NOMO-1 treated with dmso at 0.1 percent for 144 hours (cell line): Measurements from ENCODE around the gene PGAP1.

Experiments
- DNase-seq: peaks from one replicate; lab custom pipeline; 2025; ENCODE audit not compliant: unreplicated experiment; lab: John Stamatoyannopoulos, UW

The PGAP1 gene

DNA sequence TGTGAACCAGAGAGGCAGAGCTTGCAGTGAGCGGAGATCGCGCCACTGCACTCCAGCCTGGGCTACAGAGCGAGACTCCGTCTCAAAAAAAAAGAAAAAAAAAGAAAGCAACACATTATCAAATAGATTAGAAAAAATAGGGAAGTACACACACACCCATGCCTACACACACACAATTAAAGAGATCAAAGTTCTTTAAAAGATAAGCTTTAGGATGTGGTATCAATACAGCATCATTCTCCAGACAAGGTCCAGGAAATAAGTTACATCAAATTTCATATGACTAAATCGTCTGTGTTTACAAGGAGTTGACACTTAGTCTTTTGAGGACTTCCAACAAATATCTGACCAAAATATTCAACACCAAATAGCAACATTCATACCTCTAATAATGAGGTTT is 25.7 kb downstream of the PGAP1 start:
- no peak for DNase-seq

- no peak for DNase-seq
These were observed 26.5 kb downstream of the PGAP1 start for GRCh38 chr2:196899976-196900375.

DNA sequence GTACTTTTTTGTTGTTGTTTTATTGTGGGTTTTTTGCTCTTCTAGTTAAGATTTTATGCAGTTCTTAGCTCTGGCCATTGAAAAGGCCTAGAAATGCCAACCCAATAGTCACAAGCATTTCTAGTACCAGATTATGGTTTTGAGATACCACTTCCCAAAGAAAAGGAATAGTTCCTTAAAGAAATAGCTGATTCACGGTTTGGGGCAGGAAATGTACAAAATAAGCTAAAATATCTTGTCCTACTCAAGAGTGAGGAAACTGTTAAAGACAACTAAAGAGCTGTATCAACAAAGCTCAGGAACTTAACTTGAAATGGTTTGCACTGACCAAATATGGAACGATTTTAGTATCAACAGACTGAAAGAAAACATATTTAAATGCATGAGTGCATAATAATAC is 35.4 kb downstream of the PGAP1 start:
- DNase-seq, result no peak

- no peak for DNase-seq
These were observed 39.1 kb downstream of the PGAP1 start for GRCh38 chr2:196887431-196887830.

- DNase-seq, result no peak
These were observed 42.1 kb downstream of the PGAP1 start for GRCh38 chr2:196884368-196884767.

- DNase-seq, result no peak
These were observed 50.1 kb downstream of the PGAP1 start for GRCh38 chr2:196876364-196876763.

GRCh38 chr2:196875414-196875813 is 51.1 kb downstream of the PGAP1 start:
- DNase-seq, result no peak

DNA sequence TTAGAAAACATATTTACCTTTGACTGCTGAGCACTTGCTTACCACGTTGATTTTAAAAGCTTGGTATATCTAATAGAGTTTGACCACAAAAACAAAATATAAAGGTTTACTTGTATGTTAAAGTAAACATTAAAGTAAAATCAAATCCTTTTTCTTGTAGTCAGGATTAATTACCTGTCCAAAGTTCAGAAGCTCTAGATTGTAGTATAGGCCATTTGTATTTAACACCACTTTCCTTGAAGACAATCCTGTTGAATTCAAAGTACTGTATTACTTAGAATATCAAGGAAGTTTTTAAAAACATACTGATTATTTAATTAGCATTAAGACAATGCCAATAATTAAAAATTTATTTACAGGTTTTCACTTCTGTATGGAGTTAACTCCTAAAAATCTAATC is 53.0 kb downstream of the PGAP1 start:
- DNase-seq, result no peak

DNA sequence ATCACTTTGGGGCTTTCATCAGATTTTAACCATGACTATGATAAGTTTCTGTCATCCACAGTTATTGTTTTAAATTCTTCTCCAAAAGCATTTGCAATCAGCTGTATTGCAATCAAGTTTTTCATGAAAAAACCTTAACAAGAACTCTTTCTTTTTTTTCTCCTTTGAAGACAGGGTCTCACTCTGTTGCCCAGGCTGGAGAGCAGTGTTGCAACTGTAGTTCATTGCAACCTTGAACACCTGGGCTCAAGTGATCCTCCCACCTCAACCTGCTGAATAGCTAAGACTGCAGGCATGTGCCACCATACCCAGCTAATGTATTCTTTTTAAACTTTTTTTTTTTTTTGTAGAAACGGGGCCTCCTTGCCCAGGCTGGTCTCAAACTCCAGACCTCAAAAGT is 71.9 kb downstream of the PGAP1 start:
- no peak for DNase-seq

GRCh38 chr2:196853301-196854087 is 73.0 kb downstream of the PGAP1 start:
- DNase-seq, result no peak

DNA sequence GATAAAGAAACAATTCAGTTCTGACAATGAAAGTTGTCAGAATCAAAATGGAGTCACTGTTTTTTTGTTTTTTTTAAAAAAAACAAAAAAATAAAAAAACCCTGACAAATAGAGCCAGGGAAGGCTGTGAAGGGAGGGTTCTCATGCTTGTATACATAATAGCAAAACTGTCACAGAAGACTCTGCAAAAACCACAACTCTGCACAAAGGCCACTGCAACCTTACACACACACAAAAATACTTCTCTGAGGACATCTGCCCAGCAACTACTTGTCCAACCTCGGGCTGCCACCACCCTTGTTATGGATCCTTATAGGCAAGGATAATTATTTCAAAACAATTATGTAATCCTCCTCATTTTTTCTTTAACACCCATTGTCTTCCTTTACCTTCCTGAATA is 75.4 kb downstream of the PGAP1 start:
- no peak for DNase-seq

DNA sequence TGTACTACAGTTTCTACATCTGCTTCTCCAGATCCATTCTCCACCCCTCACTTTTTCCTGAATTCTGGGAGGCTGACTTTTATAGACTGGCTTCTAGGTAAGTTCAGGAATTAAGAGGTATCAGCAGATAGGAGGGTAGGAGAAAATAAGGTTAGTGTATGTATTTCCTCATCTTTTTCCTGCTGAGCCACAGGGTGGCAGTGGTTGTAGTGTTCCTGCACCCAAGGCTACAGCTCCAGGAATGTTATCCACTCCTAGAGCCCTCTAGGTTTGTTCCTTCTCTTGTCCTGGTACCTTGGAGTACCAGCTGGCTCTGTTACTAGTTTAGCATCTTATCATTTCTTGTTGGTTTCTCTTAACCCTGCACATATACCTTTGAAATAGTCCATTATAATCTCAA is 76.6 kb downstream of the PGAP1 start:
- DNase-seq, result no peak

DNA sequence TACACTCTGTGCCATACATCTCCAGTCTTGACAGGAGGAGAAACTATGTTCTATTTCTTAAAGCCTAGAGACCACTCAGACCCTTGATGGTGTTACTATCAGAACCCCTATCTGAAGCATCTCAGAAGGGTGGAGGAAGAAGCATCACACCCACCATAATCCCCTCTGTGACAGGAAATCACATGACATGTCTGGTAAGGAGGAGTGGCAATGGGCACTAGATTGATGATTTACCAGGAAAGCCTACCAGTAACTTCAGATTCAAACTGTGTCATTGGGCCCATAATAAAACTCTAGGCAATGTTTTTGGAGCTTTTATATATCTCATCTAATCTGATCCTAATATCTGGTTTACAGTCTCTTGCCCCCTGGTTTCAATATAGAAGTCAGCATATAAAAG is 80.2 kb downstream of the PGAP1 start:
- DNase-seq, result no peak

- DNase-seq, result no peak
These were observed 81.1 kb downstream of the PGAP1 start for GRCh38 chr2:196845371-196845770.

DNA sequence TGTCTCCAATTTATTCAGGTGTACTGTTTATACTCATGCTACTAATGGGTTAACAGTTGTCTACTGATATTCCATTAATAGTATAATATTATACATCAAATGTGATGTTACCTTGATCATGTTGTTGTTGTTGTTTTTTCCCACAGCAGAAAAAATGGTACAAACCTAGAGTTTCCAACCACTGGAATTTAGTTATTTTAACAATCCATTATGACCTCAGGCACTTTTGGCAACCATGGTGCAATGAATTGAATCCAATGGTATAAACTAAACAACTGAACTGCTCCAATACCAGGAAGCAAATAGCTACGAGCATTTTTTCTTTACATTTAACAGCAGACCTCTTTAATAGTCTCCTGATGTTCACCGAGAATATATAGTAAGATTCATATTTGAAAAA is 86.3 kb downstream of the PGAP1 start:
- DNase-seq, result no peak

DNA sequence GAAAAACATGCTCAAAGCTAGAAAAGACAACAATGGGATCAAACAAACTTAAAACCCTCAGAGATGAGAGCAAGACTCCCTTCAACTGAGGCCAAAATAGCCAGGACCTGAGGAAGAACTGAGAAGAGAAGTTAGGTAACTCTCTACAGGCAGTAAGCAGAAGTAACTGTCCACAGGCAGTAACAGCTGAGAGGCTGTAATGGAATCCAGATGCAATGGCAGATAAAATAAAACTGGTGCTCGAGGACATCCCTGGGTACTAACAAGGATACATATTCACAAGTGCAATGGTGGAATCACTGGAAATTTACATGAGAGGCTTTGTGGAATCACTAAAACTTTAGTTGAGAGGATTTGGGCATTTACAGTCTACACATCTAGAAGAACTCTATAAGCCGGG is 86.9 kb downstream of the PGAP1 start:
- no peak for DNase-seq

DNA sequence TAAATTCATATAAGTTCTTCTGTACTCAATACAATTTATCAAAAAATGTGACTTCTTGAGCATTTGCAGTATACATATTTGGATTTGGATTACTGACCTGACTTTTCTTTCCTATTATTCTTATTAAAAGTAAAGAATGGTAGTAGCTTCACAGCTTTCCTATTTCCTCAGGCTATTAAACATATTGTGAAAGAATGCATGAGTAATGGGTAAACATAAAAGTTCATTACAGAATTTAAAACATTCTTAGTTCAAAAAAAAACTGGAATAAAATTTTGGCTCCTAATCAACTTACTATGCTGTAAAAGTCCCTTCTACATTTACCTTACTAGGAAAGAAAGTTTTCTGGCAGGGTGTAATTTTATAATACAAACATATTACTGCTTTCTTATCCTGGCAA is 90.1 kb downstream of the PGAP1 start:
- no peak for DNase-seq

GRCh38 chr2:196830701-196831100 is 95.8 kb downstream of the PGAP1 start:
- no peak for DNase-seq

DNA sequence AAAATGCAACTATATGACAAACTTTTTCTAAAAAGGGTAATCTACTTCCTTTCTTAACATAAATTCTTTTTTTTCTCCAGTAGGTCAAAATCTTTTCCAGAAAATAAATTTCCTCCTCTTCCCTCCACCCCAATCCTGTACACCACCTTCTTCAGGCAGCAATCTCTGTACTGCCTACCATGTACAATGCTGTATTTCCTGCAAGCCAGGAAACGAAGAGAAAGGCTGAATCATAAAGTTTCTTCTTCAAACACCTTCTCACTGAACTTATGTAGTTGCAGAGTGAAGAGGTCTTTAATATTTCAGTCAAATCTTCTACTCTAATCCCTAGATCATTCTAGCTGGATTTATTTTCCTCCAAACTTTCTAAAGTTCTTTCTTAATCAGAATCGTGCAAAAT is 99.2 kb downstream of the PGAP1 start:
- DNase-seq, result no peak

DNA sequence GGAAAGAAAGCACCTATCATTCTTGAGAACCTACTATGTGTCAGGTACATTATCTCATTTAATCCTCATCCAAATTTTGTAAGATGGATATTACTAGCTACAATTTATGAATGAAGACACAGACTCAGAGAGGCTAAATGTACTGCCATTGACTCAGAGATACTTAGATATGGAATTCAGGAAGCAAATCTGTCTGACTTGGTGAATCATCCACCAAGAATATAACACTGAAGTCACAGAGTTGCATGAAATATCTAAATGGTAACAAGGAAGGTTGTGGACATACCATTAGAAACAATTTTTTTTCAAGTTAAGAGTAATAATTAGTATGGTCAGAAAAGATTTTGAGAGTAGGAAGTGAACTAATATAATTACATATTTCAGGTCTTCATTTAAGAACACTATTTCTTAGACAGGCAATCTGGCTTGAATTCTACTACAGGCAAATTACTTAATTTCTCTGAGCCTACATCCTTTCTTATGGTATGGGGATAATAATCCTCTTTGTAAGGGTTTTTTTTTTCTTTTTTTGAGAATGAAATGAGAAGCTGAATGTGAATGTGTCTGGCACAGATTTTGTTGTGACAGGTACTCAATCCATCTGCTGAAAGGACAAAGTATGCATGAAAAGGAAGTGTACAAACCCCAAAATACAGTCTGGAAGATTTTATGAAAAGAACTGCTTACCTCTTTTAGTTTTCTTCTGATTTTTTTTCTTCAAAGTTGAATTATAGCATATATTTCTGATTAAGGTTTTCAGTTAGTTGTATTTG is 102.6 kb downstream of the PGAP1 start:
- no peak for DNase-seq

DNA sequence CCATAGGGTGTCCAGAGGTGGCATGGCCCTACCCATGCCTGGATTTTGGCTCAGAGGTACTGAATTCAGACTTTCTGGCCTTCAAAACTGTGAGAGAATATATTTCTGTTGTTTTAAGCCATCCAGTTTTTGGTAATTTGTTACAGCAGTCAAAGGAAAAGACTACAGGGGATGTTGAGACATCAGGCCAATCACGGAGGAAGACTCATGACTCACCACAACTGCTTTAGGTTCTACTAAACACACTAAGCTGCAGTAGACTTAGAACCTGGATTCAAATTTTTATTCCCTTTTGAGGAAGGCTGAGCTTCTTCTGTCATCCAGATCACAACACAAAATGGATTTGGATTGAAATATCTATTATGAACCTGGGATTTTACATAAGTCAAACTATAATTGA is 105.3 kb downstream of the PGAP1 start:
- no peak for DNase-seq

DNA sequence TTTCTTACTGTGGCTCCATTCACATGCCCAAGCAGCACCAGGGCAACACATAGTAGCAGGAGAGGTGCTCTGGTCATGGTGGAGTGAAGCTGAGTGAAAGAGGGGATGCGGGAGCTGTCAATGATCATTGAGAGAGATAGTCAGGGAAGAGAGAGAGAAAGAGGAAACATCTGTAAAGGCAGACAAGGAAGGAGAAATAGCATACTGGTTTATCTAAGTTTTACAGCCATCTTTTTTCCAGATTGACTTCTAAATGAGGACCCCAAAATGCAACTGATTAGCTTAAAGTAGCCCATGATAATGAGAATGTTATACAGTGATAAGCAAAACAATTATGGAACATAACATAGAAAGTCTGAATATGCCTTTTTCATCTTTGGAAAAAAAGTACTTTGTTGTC is 117.2 kb downstream of the PGAP1 start, which contains the start of gene C2orf66:
TSS of gene C2orf66 (minus strand) at position 96 of the 400 bp plus-strand sequence. CDS start at position 77, 19 bp downstream.
- DNase-seq, result no peak
